HUES48 (cell line): ENCODE measurements around the gene TCEAL2.
"Not testable (repeated sequence)": the region's sequence is repeated elsewhere in the genome, so short reads cannot be mapped to it uniquely, and the experiment has no call there.

Experiments used
- H3K27ac ChIP-seq: one replicate; pipeline ENCODE4 v1.7.0; 2013; ENCODE audit warnings: low read depth, low read length, inconsistent platforms
- H3K27me3 ChIP-seq: 2 replicates; pipeline ENCODE4 v1.6.1; 2013; ENCODE audit warnings: mild to moderate bottlenecking, low read length; ENCODE audit not compliant: control insufficient read depth, insufficient read depth
- H3K36me3 ChIP-seq: 2 replicates; pipeline ENCODE4 v1.6.1; 2013; ENCODE audit warnings: low read length; ENCODE audit not compliant: control insufficient read depth, insufficient read depth
- H3K4me1 ChIP-seq: 2 replicates; pipeline ENCODE4 v1.6.1; 2013; ENCODE audit warnings: mild to moderate bottlenecking, low read length; ENCODE audit not compliant: control insufficient read depth, insufficient read depth
- H3K4me3 ChIP-seq: 2 replicates; pipeline ENCODE4 v1.5.1; 2013; ENCODE audit warnings: mild to moderate bottlenecking, low read depth, low read length
- H3K9ac ChIP-seq: 2 replicates; pipeline ENCODE4 v1.6.1; 2013; ENCODE audit warnings: mild to moderate bottlenecking, low read depth, low read length, moderate library complexity
- H3K9me3 ChIP-seq: 2 replicates; pipeline ENCODE4 v1.6.1; 2013; ENCODE audit warnings: low read length; ENCODE audit not compliant: control insufficient read depth, insufficient read depth

Gene TCEAL2

DNA sequence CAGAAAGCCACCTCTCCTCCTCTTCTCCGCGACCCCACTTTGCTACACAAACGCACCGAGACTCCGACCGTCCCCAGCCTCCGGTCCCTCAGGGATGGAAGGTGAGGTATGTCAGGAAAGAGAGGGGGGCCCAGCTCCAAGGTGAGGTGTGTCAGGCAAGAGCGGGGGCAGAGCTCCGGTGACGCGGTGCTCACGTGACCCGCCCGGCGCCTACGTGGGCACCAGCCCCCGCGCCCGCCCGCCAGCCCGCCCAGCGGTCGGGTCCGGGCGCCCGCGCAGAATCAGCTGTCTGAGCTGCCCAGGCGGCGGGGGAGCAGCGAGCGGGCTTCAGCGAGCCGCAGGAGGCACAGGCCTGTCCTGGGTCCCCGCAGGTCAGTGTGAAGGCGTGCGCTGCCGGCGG, at the start of gene TCEAL2:
TSS of gene TCEAL2 (plus strand) at position 244 of the 400 bp plus-strand sequence. CDS start 1,152 bp downstream, outside the sequence.
- peak within 1 kb of the TSS; percentile 61 for H3K4me3 ChIP-seq
- H3K4me1 ChIP-seq, H3K36me3 ChIP-seq, H3K27ac ChIP-seq, H3K9ac ChIP-seq: not testable (repeated sequence)
- H3K9me3 ChIP-seq = peaks cover 33% of the 10 kb centered on the region
- H3K27me3 ChIP-seq = peaks cover 31% of the 10 kb centered on the region

DNA sequence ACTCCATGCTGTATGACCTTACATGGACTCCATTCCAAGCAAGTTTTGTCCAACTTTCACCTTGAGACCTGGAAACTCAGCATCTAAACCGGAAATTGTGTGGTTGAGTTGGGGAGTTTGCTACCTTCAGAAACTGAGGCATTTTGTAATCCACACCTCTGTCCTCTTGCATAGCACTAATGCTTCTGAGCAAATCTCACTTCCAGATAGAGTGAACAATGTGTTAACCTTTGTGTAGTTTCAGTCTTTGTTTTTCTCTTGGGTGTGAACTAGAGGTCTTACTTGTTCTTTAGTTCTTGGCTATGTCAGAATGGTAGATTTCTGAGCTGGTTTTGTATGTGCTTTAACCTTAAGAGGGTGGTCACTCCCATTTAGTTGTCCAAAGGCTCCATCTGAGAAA, 48.1 kb upstream of the TCEAL2 start:
- no peak overlapping the region for H3K27ac ChIP-seq
- no peak overlapping the region for H3K4me3 ChIP-seq
- peaks cover 78% of the 10 kb centered on the region for H3K9me3 ChIP-seq
- no peaks in the 10 kb centered on the region; the same call in 1 of the 2 replicates for H3K27me3 ChIP-seq
- H3K4me1 ChIP-seq = no peaks in the 10 kb centered on the region
- no peaks in the 10 kb centered on the region for H3K36me3 ChIP-seq
- H3K9ac ChIP-seq = no peak overlapping the region

DNA sequence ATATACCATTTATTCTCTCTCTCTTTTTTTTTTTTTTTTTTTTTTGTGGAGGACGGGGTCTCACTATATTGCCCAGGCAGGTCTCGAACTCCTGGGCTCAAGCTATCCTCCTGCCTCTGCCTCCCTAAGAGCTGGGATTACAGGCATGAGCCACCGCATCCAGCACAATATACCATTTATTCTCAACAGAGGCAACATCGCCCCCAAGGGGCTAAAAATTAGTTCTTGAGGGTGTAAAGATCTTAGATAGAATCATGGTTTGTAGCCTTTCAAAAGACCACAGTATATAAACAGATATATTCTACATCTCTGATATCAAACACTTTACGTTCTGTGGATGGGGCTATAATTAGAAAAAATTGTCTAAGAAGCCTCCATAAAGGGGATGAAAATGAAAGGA, 39.8 kb upstream of the TCEAL2 start:
- Histone ChIP-seq H3K9me3 (peaks cover 56% of the 10 kb centered on the region), H3K9ac (no peak overlapping the region), H3K27ac (no peak overlapping the region), H3K4me1 (no peaks in the 10 kb centered on the region), H3K27me3 (no peaks in the 10 kb centered on the region), H3K36me3 (no peaks in the 10 kb centered on the region), H3K4me3 (no peak overlapping the region)

DNA sequence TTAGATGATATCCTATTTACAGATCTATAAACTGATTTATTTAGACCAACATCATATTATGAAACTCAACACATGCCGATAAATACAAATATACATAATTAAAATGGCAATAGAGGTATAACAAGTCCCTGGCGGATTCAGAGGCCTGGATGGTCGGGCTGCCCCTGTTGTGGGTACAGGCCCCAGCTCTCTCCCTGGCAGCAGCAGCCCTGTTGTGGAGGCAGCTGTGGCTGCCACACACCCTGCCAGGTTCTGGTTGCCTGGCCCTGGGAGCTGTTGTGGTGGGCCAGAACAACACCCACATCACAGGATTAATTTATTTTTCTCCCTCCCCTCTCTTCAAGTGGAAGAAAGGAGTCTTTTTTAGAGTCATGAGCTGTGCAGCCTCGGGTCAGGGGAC, 12.1 kb upstream of the TCEAL2 start:
- Histone ChIP-seq H3K4me1 (no peaks in the 10 kb centered on the region), H3K4me3 (no peak overlapping the region), H3K36me3 (no peaks in the 10 kb centered on the region), H3K27me3 (no peaks in the 10 kb centered on the region), H3K9ac (no peak overlapping the region), H3K27ac (no peak overlapping the region), H3K9me3 (peaks cover 65% of the 10 kb centered on the region)

DNA sequence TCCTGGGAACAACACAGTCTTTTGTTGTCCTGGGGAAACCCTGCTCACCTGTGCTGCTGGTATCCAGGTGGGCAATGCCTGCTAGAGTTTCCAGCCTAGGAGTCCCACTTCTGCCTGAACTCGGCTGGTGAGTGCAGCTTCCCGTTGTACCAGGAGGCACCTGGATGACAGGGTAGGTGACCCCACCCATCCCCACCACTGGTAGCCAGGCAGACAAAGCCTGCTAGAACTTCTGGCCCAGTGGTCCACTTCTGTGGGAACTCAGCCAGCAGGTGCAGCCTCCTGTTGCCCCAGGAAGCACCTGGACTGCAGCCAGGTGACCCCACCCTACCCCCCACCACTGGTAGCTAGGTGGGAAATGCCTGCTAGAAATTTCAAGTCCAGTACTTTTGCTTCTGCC, 9.7 kb upstream of the TCEAL2 start:
- no peaks in the 10 kb centered on the region for H3K36me3 ChIP-seq
- H3K27ac ChIP-seq = no peak overlapping the region
- H3K9ac ChIP-seq = no peak overlapping the region
- no peaks in the 10 kb centered on the region for H3K27me3 ChIP-seq
- no peak overlapping the region for H3K4me3 ChIP-seq
- peaks cover 70% of the 10 kb centered on the region for H3K9me3 ChIP-seq
- H3K4me1 ChIP-seq = no peaks in the 10 kb centered on the region

DNA sequence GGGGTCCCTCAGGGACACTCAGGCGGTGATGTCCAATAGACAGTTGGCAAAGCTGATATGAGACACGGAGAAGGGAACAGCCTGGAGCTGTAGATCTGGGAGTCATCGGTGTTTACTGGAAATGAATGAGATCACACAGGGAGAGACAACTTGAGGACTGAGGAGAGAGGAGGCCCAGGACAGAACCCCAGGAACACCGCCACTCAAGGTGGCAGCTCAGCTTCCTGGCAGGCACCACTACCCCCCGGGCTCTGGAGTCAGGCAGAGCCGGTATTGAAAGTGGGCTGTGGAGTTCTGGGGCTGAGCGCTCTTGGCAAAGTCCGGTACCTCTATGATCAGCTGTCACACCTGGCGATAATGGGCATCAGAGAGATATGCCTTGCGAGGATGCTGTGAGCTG, 465 bp upstream of the TCEAL2 start:
- H3K36me3 ChIP-seq, H3K27ac ChIP-seq, H3K4me1 ChIP-seq, H3K9ac ChIP-seq: not testable (repeated sequence)
- peaks cover 31% of the 10 kb centered on the region for H3K9me3 ChIP-seq
- H3K27me3 ChIP-seq = peaks cover 31% of the 10 kb centered on the region
- peak overlapping the region; percentile 61 for H3K4me3 ChIP-seq

DNA sequence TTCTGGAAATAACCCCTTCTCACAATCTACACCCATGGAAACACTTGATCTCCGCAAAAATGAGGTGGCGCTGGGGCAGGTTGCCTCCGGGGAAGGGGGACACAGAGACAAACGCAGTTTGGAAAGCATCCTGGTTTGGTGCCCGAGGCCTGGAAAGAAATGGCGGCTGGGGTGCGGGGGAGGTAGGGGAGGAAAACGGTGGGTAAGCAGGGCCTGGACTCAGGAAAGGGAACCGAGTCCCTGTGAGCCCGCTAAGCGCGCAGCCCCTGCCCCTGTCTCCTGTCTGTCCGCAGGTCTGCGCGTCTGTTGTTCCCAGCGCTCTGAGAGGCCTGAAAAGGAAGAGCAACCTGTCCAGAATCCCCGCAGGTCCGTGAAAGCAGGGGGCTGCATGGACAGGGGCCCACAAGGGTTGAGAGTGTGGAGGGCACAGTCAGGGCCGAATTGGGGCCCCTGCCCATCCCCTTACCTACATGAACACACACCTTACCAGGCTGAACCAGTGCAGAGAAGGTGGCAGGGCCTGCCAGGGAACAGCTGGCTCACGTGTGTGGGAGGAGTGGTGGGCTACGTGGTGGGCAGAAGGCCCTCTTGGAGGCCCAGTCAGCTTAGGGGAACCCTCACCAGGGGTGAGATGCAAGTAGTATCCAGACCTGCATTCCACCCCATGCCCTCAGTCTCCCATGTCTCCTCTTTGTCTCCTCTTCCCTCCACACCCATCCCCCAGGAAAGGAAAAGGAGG, 770 bp downstream of the TCEAL2 start:
- peaks cover 31% of the 10 kb centered on the region for H3K9me3 ChIP-seq
- H3K27ac ChIP-seq, H3K9ac ChIP-seq, H3K4me1 ChIP-seq, H3K36me3 ChIP-seq: not testable (repeated sequence)
- H3K27me3 ChIP-seq = peaks cover 31% of the 10 kb centered on the region
- H3K4me3 ChIP-seq = peak overlapping the region; percentile 57

DNA sequence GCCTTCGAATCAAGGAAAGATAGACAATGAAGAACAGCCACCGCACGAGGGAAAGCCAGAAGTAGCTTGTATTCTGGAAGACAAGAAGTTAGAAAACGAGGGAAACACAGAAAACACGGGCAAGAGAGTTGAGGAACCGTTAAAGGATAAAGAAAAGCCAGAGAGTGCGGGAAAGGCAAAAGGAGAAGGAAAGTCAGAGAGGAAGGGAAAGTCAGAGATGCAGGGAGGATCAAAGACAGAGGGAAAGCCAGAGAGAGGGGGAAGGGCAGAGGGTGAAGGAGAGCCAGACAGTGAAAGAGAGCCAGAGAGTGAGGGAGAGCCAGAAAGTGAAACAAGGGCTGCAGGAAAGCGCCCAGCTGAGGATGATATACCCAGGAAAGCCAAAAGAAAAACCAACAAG, 1.4 kb downstream of the TCEAL2 start:
- Histone ChIP-seq H3K9me3 (peaks cover 28% of the 10 kb centered on the region), H3K27me3 (peaks cover 31% of the 10 kb centered on the region), H3K4me1 (0 out of 2 replicates have a peak, but pooled peaks cover 3% of the 10 kb centered on the region), H3K27ac (no peak overlapping the region), H3K36me3 (no peaks in the 10 kb centered on the region), H3K9ac (no peak overlapping the region), H3K4me3 (no peak overlapping the region)

DNA sequence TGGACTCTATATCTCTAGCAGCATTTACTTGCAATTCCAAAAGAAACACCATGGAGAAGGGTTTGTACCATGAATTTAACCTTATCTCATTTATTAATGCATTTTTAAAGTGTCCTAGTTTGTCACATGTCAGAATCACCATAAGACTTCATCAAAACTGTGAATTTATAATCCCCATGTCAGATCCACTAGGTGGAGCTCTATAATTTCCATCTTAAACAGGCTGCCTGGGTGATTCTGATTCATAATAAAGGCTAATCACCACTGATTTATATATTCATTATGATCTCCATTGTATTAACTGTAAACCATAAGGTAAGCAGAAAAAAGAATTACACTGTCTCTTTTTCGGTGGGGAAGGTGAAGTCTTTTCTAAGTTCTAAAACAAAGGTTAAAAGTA, 4.0 kb downstream of the TCEAL2 start:
- H3K36me3 ChIP-seq = no peaks in the 10 kb centered on the region
- peaks cover 16% of the 10 kb centered on the region for H3K9me3 ChIP-seq
- peaks cover 18% of the 10 kb centered on the region for H3K27me3 ChIP-seq

DNA sequence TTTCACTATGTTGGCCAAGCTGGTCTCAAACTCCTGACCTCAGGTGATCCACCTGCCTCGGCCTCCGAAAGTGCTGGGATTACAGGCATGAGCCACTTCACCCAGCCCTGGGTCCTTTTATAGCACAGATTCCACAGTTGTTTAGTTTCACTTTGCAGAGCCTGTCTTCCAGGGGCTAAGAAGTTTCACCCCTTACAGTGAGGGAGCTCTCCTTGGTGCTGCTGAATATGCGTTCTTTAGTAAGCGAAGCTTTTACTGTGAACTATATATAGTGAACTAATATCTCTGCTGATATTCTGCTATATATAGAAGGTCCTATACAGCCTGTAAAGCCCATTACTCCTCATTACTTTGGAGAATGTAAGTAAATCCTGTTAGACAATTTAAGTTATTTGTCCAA, 12.6 kb downstream of the TCEAL2 start:
- peaks cover 19% of the 10 kb centered on the region for H3K9me3 ChIP-seq
- H3K27me3 ChIP-seq = peaks cover 8% of the 10 kb centered on the region
- H3K27ac ChIP-seq = no peak overlapping the region
- no peaks in the 10 kb centered on the region for H3K4me1 ChIP-seq
- no peak overlapping the region for H3K9ac ChIP-seq
- H3K36me3 ChIP-seq = no peaks in the 10 kb centered on the region
- H3K4me3 ChIP-seq = no peak overlapping the region

More for the DNA sequence above, 4.0 kb downstream of the TCEAL2 start:
- Histone ChIP-seq H3K27ac (no peak overlapping the region), H3K4me1 (0 out of 2 replicates have a peak, but pooled peaks cover 3% of the 10 kb centered on the region), H3K4me3 (no peak overlapping the region), H3K9ac (no peak overlapping the region)

DNA sequence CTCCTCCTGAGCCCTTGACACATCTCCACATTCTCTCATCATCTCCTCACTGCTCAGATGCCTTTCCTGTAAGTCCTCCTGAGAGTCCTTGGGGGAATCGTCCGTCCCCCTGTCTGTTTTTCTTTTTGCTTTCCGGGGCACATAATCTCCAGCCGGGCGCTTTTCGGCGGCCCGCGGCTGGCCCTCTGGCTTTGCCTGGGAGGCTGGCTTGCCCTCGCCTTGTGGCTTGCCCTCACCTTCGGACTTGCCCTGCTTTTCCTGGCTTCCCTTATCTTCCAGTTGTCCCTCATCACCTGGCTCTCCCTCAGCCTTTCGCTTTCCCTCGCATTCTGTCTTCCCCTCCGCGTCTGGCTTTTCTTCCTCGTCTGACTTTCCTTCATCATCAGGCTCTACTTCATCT, 15.4 kb downstream of the TCEAL2 start:
- Histone ChIP-seq H3K27me3 (peaks cover 14% of the 10 kb centered on the region), H3K9me3 (peaks cover 20% of the 10 kb centered on the region)
- H3K9ac ChIP-seq, H3K4me1 ChIP-seq, H3K36me3 ChIP-seq, H3K4me3 ChIP-seq, H3K27ac ChIP-seq: not testable (repeated sequence)
